SU-DHL-6 (cell line): ENCODE data around the gene CCND3.

Experiments
- CTCF ChIP-seq: fragments of 200-600 bp; sonication (generic); IDR thresholded peaks from one replicate; pipeline ENCODE4 v1.5.1; 2017; ENCODE audit warnings: antibody characterized with exemption, mild to moderate bottlenecking, low read length, moderate library complexity; ENCODE audit not compliant: insufficient read depth, poor library complexity, severe bottlenecking
- EZH2phosphoT487 ChIP-seq: fragments of 200-600 bp; sonication (generic), shearing (Covaris generic); conservative IDR thresholded peaks from 2 replicates; pipeline ENCODE4 v1.6.1; 2018; ENCODE audit warnings: mild to moderate bottlenecking, antibody characterized with exemption, low read length, moderate library complexity, mixed read lengths

DNA sequence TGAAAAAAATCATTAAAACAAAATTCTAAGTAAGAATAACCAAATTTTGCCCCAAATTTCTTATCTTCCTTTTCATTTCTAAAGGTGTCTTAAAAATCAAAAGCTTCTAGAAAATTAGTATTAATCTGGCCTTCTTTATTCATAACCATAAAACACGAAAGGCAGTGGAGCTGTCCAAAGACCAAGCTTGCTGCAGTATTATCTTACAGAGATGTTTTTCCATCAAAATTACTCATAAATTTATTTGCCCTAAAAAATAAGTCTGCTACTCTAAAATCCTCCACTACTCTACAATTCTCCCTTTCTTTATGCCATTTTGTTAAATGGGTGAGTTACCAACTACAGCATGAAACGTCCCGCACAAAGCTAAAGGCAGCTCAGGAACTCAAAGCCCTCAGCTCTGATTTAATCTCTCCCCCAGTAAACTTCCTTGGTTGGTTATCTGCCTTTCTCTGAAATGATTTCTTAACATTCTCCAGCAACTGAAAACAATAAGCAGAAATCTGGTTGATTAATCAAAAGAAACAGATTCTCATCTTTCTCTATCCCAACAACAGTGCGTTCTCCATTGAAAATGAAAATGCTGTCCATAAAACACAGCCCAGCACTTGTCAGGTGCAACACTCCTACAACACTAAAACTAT lies 48.6 kb downstream of the CCND3 start:
- TF ChIP-seq CTCF (no peak), EZH2phosphoT487 (no peak)
